HCT116 (cell line): ENCODE measurements around the gene FBXL7. TPM values are rescaled to one million over a fixed set of nuclear protein-coding genes. Genes with fewer than 3 reads are reported as not detected.

Source experiments
- ATAC-seq: fragments of 200-7000 bp; cut with Tn5 transposase; 2 replicates; pipeline ENCODE4 v1.9.1; 2020; ENCODE audit warnings: mild to moderate bottlenecking, moderate library complexity
- BruUV-seq: library from RNA; stranded (reverse); fragments of 400-500 nt; replicated peaks from 2 replicates; lab custom pipeline; 2021; lab: Mats Ljungman, UMichigan
- CTCF ChIA-PET: fragments of 300-600 bp; sonication (Branson Sonifier 250); formaldehyde crosslinking; loops from one replicate; lab custom pipeline; 2021; ENCODE audit warnings: antibody characterized with exemption; lab: Charles Lee
- POLR2A ChIA-PET: fragments of 300-600, 350-600 bp; sonication (Branson Sonifier 250); formaldehyde crosslinking; loops from one replicate; lab custom pipeline; 2021; ENCODE audit warnings: antibody characterized with exemption; lab: Charles Lee
- RAD21 ChIA-PET, 2 experiments: fragments of 300-600 bp; sonication (Branson Sonifier 250); formaldehyde crosslinking; loops; one replicate each; lab custom pipeline; 2023; ENCODE audit warnings: low total read pairs in 2 of 2; ENCODE audit not compliant: uncharacterized antibody in 2 of 2, unreplicated experiment in 2 of 2, low non-redundant PET in 1 of 2; lab: Charles Lee
- DNase-seq: peaks from one replicate; pipeline ENCODE4 v3.0.0-alpha.2; 2010; ENCODE audit warnings: low read depth, low spot score
- H2AFZ ChIP-seq: fragments of 200-600 bp; shearing (Covaris generic), sonication (generic); 2 replicates; pipeline ENCODE4 v1.6.1; 2017; ENCODE audit warnings: low read depth, mixed run types, mixed read lengths, antibody characterized with exemption, low read length; ENCODE audit not compliant: poor library complexity, severe bottlenecking
- H3K27ac ChIP-seq: 2 replicates; pipeline ENCODE4 v1.5.1; 2012; ENCODE audit warnings: low read depth, low read length
- H3K27me3 ChIP-seq: fragments of 200-600 bp; sonication (generic); 2 replicates; pipeline ENCODE4 v1.6.1; 2016; ENCODE audit warnings: mixed run types, low read length, mixed read lengths; ENCODE audit not compliant: insufficient read depth
- H3K36me3 ChIP-seq, 2 experiments: fragments of 200-500 bp in 1 of 2; fragments of 200-600 bp in 1 of 2; sonication (Bioruptor generic) in 1 of 2; sonication (generic) in 1 of 2; 2 replicates each; pipeline versions ENCODE4 v1.5.1 to v1.6.1; 2014 to 2016; ENCODE audit warnings: low read length in 2 of 2, inconsistent platforms in 1 of 2, mixed read lengths in 1 of 2, mixed run types in 1 of 2; ENCODE audit not compliant: insufficient read depth in 2 of 2, control insufficient read depth in 1 of 2
- H3K4me1 ChIP-seq, 2 experiments: fragments of 200-600 bp in 1 of 2; sonication (generic) in 1 of 2; 2 replicates each; pipeline versions ENCODE4 v1.5.1 to v1.6.1; 2012 to 2017; ENCODE audit warnings: low read length in 2 of 2, inconsistent platforms in 1 of 2, mild to moderate bottlenecking in 1 of 2, mixed read lengths in 1 of 2, mixed run types in 1 of 2, moderate library complexity in 1 of 2; ENCODE audit not compliant: insufficient read depth in 2 of 2, control insufficient read depth in 1 of 2
- H3K4me2 ChIP-seq: fragments of 200-600 bp; sonication (generic); 2 replicates; pipeline ENCODE4 v1.6.1; 2017; ENCODE audit warnings: mixed run types, low read length, mixed read lengths
- H3K4me3 ChIP-seq, 2 experiments: fragments of 200-600 bp in 1 of 2; sonication (generic) in 1 of 2; replicated peaks in 1 of 2; 2 replicates each; pipeline ENCODE4 v1.5.1; 2011 to 2016; ENCODE audit warnings: low read length in 2 of 2, control low read depth in 1 of 2, low read depth in 1 of 2, mild to moderate bottlenecking in 1 of 2, mixed read lengths in 1 of 2, mixed run types in 1 of 2
- H3K79me2 ChIP-seq: fragments of 200-600 bp; sonication (generic); 2 replicates; pipeline ENCODE4 v1.6.1; 2017; ENCODE audit warnings: mild to moderate bottlenecking, mixed run types, low read length, moderate library complexity, mixed read lengths; ENCODE audit not compliant: insufficient read depth
- H3K9ac ChIP-seq: fragments of 200-600 bp; sonication (generic); 2 replicates; pipeline ENCODE4 v1.6.1; 2016; ENCODE audit warnings: low read length, mixed read lengths
- H3K9me2 ChIP-seq: fragments of 200-600 bp; sonication (generic), shearing (Covaris generic); 2 replicates; pipeline ENCODE4 v1.6.1; 2017; ENCODE audit warnings: mixed run types, mild to moderate bottlenecking, moderate library complexity; ENCODE audit not compliant: insufficient read depth
- H3K9me3 ChIP-seq, 2 experiments: fragments of 200-500 bp in 1 of 2; fragments of 200-600 bp in 1 of 2; sonication (Bioruptor generic) in 1 of 2; sonication (generic) in 1 of 2; 2 replicates each; pipeline ENCODE4 v1.6.1; 2014 to 2017; ENCODE audit warnings: low read length in 2 of 2, mixed read lengths in 2 of 2, inconsistent platforms in 1 of 2, low read depth in 1 of 2, mild to moderate bottlenecking in 1 of 2, mixed run types in 1 of 2, moderate library complexity in 1 of 2; ENCODE audit not compliant: control insufficient read depth in 1 of 2, insufficient read depth in 1 of 2
- H4K20me1 ChIP-seq: fragments of 200-600 bp; sonication (generic), shearing (Covaris generic); 2 replicates; pipeline ENCODE4 v1.6.1; 2017; ENCODE audit warnings: mixed run types, mild to moderate bottlenecking, moderate library complexity; ENCODE audit not compliant: insufficient read depth
- CBX3 ChIP-seq: IDR thresholded peaks from 2 replicates; pipeline ENCODE4 v1.6.1; 2012; ENCODE audit warnings: low read depth
- CEBPB ChIP-seq: IDR thresholded peaks from 2 replicates; pipeline ENCODE4 v1.6.1; 2012; ENCODE audit warnings: low read depth
- CTCF ChIP-seq, 3 experiments: fragments of 200-600 bp in 1 of 3; sonication (generic) in 1 of 3; IDR thresholded peaks in 2 of 3; conservative IDR thresholded peaks in 1 of 3; 2 replicates each; pipeline ENCODE4 v1.5.1; 2012 to 2017; ENCODE audit warnings: low read depth in 2 of 3, low read length in 2 of 3, antibody characterized with exemption in 1 of 3, borderline replicate concordance in 1 of 3, control low read depth in 1 of 3, mild to moderate bottlenecking in 1 of 3, mixed read lengths in 1 of 3, mixed run types in 1 of 3, moderate library complexity in 1 of 3; ENCODE audit not compliant: insufficient read depth in 1 of 3
- EGR1 ChIP-seq: IDR thresholded peaks from 2 replicates; pipeline ENCODE4 v1.6.1; 2012; ENCODE audit warnings: low read depth
- ELF1 ChIP-seq: IDR thresholded peaks from 2 replicates; pipeline ENCODE4 v1.6.1; 2012; ENCODE audit warnings: low read depth, borderline replicate concordance
- EZH2 ChIP-seq: fragments of 200-600 bp; sonication (generic); IDR thresholded peaks from 2 replicates; pipeline ENCODE4 v1.6.1; 2017; ENCODE audit warnings: antibody characterized with exemption, mixed run types
- EZH2phosphoT487 ChIP-seq: fragments of 200-600 bp; IDR thresholded peaks from 2 replicates; pipeline ENCODE4 v1.6.1; 2018; ENCODE audit warnings: antibody characterized with exemption, borderline replicate concordance
- FOSL1 ChIP-seq: IDR thresholded peaks from 2 replicates; pipeline ENCODE4 v1.6.1; 2012; ENCODE audit warnings: low read depth
- JUND ChIP-seq: IDR thresholded peaks from 2 replicates; pipeline ENCODE4 v1.6.1; 2012
- POLR2A ChIP-seq: IDR thresholded peaks from 2 replicates; pipeline ENCODE4 v1.7.0; 2011; ENCODE audit warnings: borderline replicate concordance; ENCODE audit not compliant: insufficient read depth, insufficient read length; ENCODE audit errors: extremely low read depth
- POLR2AphosphoS5 ChIP-seq: IDR thresholded peaks from 2 replicates; pipeline ENCODE4 v1.6.1; 2011; ENCODE audit warnings: mild to moderate bottlenecking, low read depth, low read length, moderate library complexity
- RAD21 ChIP-seq: IDR thresholded peaks from 2 replicates; pipeline ENCODE4 v1.6.1; 2012; ENCODE audit warnings: low read depth, mild to moderate bottlenecking
- SIN3A ChIP-seq: IDR thresholded peaks from 2 replicates; pipeline ENCODE4 v1.6.1; 2012; ENCODE audit warnings: low read depth
- SRF ChIP-seq: IDR thresholded peaks from 2 replicates; pipeline ENCODE4 v1.6.1; 2012; ENCODE audit warnings: low read depth
- YY1 ChIP-seq: IDR thresholded peaks from 2 replicates; pipeline ENCODE4 v1.6.1; 2011; ENCODE audit warnings: low read length, low read depth, moderate library complexity, mild to moderate bottlenecking; ENCODE audit not compliant: insufficient replicate concordance; ENCODE audit errors: extremely low read depth
- ZFX ChIP-seq: fragments of 450-650 bp; IDR thresholded peaks from 2 replicates; pipeline ENCODE4 v1.6.1; 2017
- ZNF274 ChIP-seq: fragments of 200-500 bp; sonication (Bioruptor generic); IDR thresholded peaks from 2 replicates; pipeline ENCODE4 v1.6.1; 2014; ENCODE audit warnings: mild to moderate bottlenecking, low read depth, low read length, inconsistent platforms
- intact Hi-C: fragments of 100-400 bp; cut with micrococcal nuclease; formaldehyde crosslinking; loops from 2 replicates; pipeline ENCODE4 v1.10.0; 2022
- total RNA-seq: library from RNA; stranded (reverse); gene quantifications from one replicate; pipeline ENCODE4 v1.2.1, GENCODE V29; 2021; ENCODE audit not compliant: unreplicated experiment
- TF ChIP-seq, protein P1 (sequence below): IDR thresholded peaks from 2 replicates; pipeline ENCODE4 v1.6.1; 2012
- TF ChIP-seq, protein P2 (sequence below): IDR thresholded peaks from 2 replicates; pipeline ENCODE4 v1.6.1; 2012

FBXL7 gene
- total RNA-seq, 1 experiment from 2014 or later = 0.05 TPM

DNA sequence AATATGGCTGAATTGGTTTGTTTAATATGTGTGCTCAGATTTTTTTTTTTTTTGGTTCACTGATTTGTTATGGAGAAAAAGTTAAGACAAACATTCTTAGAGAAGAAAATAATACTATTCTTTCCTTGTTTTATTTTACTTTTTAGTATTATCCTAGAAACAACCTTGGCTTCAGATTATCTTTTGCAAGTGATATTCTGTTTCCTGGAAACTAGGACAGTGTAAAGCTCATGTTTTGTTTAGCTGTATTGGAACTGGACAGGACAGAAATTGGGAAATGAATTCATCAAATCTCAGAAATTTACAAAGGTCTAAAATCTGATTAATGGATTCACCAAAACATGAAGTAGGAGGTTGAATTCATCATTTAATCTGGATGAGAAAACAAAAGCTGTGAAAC lies 130.5 kb downstream of the FBXL7 start:
- intact Hi-C loops = no loop called here

DNA sequence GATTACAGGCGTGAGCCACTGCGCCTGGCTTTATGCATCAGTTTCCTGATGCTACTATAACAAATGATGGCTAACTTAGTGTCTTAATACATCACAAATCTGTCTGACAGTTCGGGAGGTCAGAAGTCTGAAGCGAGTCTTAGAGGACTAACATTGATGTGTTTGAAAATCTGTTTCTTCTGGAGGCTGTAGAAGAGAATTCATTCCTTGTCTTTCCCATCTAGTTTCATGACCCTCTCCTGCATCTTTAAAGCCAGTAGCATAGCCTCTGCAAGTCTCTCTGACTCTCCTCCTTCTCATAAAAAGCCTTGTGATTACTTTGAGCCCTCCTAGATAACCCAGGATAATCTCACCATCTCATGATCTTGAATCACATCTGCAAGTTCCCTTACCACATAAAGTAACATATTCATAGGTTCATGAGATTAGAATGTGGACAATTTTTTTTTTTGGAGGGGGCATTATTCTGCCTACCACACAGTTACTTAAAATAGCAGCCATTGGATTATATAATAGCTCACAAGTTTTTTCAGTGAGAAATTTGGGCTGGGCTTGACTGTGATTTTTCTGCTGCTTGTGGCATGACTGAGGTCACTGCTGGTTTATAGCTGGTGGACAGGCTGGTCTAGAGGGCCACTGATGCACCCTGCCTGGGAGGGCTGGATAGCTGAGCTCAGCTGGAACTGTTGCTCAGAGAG lies 134.8 kb downstream of the FBXL7 start:
- Histone ChIP-seq H3K4me1 (no peaks in the 10 kb centered on the region), H3K79me2 (no peaks in the 10 kb centered on the region), H4K20me1 (no peaks in the 10 kb centered on the region), H3K27me3 (no peaks in the 10 kb centered on the region), H3K27ac (no peak overlapping the region), H3K4me3 (no peak overlapping the region), H3K9me2 (no peaks in the 10 kb centered on the region), H3K9me3 (peaks cover 7 to 9% of the 10 kb centered on the region in 2 experiments; a peak in 2 of 4 replicates), H3K36me3 (no peaks in the 10 kb centered on the region), H2AFZ (no peak overlapping the region), H3K9ac (no peak overlapping the region), H3K4me2 (no peak overlapping the region)
- RAD21 ChIA-PET = no interaction called here
- ATAC-seq (no peak), DNase-seq (no peak)
- intact Hi-C loops = no loop called here
- POLR2A ChIA-PET = no interaction called here
- CTCF ChIA-PET = no interaction called here
- BruUV-seq = no TSS peak
- TF ChIP-seq ZFX = no peak
- TF ChIP-seq CTCF (IDR thresholded peaks at IDR 0.05 in 2 of 3, conservative IDR thresholded peaks at IDR 0.05 in 1 of 3; ENCODE audit: borderline replicate concordance in 1 of 3, insufficient read depth in 1 of 3, low read depth in 2 of 3, low read length in 2 of 3) = no peak
- TF ChIP-seq, protein P1, sequence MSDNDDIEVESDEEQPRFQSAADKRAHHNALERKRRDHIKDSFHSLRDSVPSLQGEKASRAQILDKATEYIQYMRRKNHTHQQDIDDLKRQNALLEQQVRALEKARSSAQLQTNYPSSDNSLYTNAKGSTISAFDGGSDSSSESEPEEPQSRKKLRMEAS = no peak
- TF ChIP-seq EZH2phosphoT487 = no peak
- no peak for TF ChIP-seq CBX3
- no peak for TF ChIP-seq EZH2
- no peak for TF ChIP-seq FOSL1
- no peak for TF ChIP-seq SIN3A
- no peak for TF ChIP-seq CEBPB
- TF ChIP-seq ZNF274 = no peak
- TF ChIP-seq, protein P2, sequence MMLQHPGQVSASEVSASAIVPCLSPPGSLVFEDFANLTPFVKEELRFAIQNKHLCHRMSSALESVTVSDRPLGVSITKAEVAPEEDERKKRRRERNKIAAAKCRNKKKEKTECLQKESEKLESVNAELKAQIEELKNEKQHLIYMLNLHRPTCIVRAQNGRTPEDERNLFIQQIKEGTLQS = no peak
- no peak for TF ChIP-seq POLR2AphosphoS5
- no peak for TF ChIP-seq YY1
- no peak for TF ChIP-seq RAD21
- TF ChIP-seq ELF1 = no peak

More for the DNA sequence above, 130.5 kb downstream of the FBXL7 start:
- Histone ChIP-seq H4K20me1 (no peaks in the 10 kb centered on the region), H3K4me1 (no peaks in the 10 kb centered on the region), H3K27me3 (no peaks in the 10 kb centered on the region), H3K4me2 (no peak overlapping the region), H3K9me3 (peaks cover 7 to 8% of the 10 kb centered on the region in 2 experiments; a peak in 2 of 4 replicates), H3K4me3 (no peak overlapping the region), H3K9ac (no peak overlapping the region), H3K9me2 (no peaks in the 10 kb centered on the region), H3K36me3 (no peaks in the 10 kb centered on the region), H3K79me2 (no peaks in the 10 kb centered on the region), H2AFZ (no peak overlapping the region), H3K27ac (no peak overlapping the region)
- TF ChIP-seq SRF = no peak
- no peak for TF ChIP-seq ELF1
- no peak for TF ChIP-seq EGR1
- TF ChIP-seq JUND = no peak
- no peak for TF ChIP-seq CEBPB
- TF ChIP-seq, protein P1 = no peak
- TF ChIP-seq POLR2A = no peak
- ChIA-PET POLR2A (no interaction called here), RAD21 (no interaction called here), CTCF (no interaction called here)
- DNase-seq (no peak), ATAC-seq (no peak)
- BruUV-seq = no TSS peak
